Endometrial microvascular endothelial cells (primary cell): ENCODE measurements around the gene ARSG. TPM values are rescaled to one million over a fixed set of nuclear protein-coding genes. Genes with fewer than 3 reads are reported as not detected.

Experiments
- total RNA-seq: library from RNA; depleted of rRNA; stranded (reverse); fragments of >200 nt; gene quantifications from one replicate; pipeline ENCODE4 v1.2.3, GENCODE V29; 2015; ENCODE audit errors: inconsistent ontology term

The ARSG gene
- total RNA-seq, 1 donor from 2014 or later = 4.7 TPM

Other genes with a start within 250 kb of the ARSG start
- 110 TPM for gene AMZ2, start 43.5 kb upstream of the ARSG start, total RNA-seq
- 0.46 TPM for gene SLC16A6, start 368 bp upstream of the ARSG start, total RNA-seq
- gene WIPI1, start 166.0 kb downstream of the ARSG start, total RNA-seq = 39.8 TPM
- gene PRKAR1A, start 220.9 kb downstream of the ARSG start, total RNA-seq = 243 TPM